ENCODE measurements around the gene CAMKMT. TPM values are rescaled to one million over a fixed set of nuclear protein-coding genes. Genes with fewer than 3 reads are reported as not detected.
"Not testable (repeated sequence)": the region's sequence is repeated elsewhere in the genome, so short reads cannot be mapped to it uniquely, and the experiment has no call there.

The CAMKMT gene
- total RNA-seq, 1 donor from 2014 or later = 9.0 TPM

- FAIRE-seq (no peak), DNase-seq (ENCODE audit: low read depth) (peak; percentile 94)
- H3K4me3 ChIP-seq (ENCODE audit: low read depth, low read length) = no peak overlapping the region
- H3K27me3 ChIP-seq (ENCODE audit: control insufficient read depth, insufficient read depth, low read length) = no peaks in the 10 kb centered on the region
- H3K36me3 ChIP-seq (ENCODE audit: control insufficient read depth, insufficient read depth, low read length) = no peaks in the 10 kb centered on the region
- TF ChIP-seq CTCF (IDR thresholded peaks at IDR 0.05; ENCODE audit: insufficient read depth, low read length, severe bottlenecking) = no peak
Measured at GRCh38 chr2:44578471-44579093, 216.8 kb downstream of the CAMKMT start.

- DNase-seq (ENCODE audit: low read depth) = peak; percentile 65
- Histone ChIP-seq H3K4me3 (ENCODE audit: low read depth, low read length) (no peak overlapping the region), H3K36me3 (ENCODE audit: control insufficient read depth, insufficient read depth, low read length) (no peaks in the 10 kb centered on the region), H3K27me3 (ENCODE audit: control insufficient read depth, insufficient read depth, low read length) (no peaks in the 10 kb centered on the region)
- TF ChIP-seq CTCF (IDR thresholded peaks at IDR 0.05; ENCODE audit: insufficient read depth, low read length, severe bottlenecking) = no peak
- no peak for FAIRE-seq
Measured at GRCh38 chr2:44579115-44579836, 217.5 kb downstream of the CAMKMT start.

GRCh38 chr2:44579837-44580230 lies 218.1 kb downstream of the CAMKMT start:
- no peaks in the 10 kb centered on the region for H3K27me3 ChIP-seq (ENCODE audit: control insufficient read depth, insufficient read depth, low read length)
- no peak for DNase-seq (ENCODE audit: low read depth)
- H3K36me3 ChIP-seq (ENCODE audit: control insufficient read depth, insufficient read depth, low read length) = no peaks in the 10 kb centered on the region
- no peak for TF ChIP-seq CTCF (IDR thresholded peaks at IDR 0.05; ENCODE audit: insufficient read depth, low read length, severe bottlenecking)
- no peak overlapping the region for H3K4me3 ChIP-seq (ENCODE audit: low read depth, low read length)
- FAIRE-seq = no peak

GRCh38 chr2:44580875-44581515 lies 219.2 kb downstream of the CAMKMT start:
- no peak for FAIRE-seq

GRCh38 chr2:44582363-44583008 lies 220.7 kb downstream of the CAMKMT start:
- no peak for TF ChIP-seq CTCF (IDR thresholded peaks at IDR 0.05; ENCODE audit: insufficient read depth, low read length, severe bottlenecking)
- Histone ChIP-seq H3K36me3 (ENCODE audit: control insufficient read depth, insufficient read depth, low read length) (no peaks in the 10 kb centered on the region), H3K27me3 (ENCODE audit: control insufficient read depth, insufficient read depth, low read length) (no peaks in the 10 kb centered on the region), H3K4me3 (ENCODE audit: low read depth, low read length) (no peak overlapping the region)
- no peak for FAIRE-seq
- DNase-seq (ENCODE audit: low read depth) = peak; percentile 80

More at GRCh38 chr2:44580875-44581515, 219.2 kb downstream of the CAMKMT start:
- no peak for DNase-seq (ENCODE audit: low read depth)
- Histone ChIP-seq H3K27me3 (ENCODE audit: control insufficient read depth, insufficient read depth, low read length) (no peaks in the 10 kb centered on the region), H3K4me3 (ENCODE audit: low read depth, low read length) (no peak overlapping the region), H3K36me3 (ENCODE audit: control insufficient read depth, insufficient read depth, low read length) (no peaks in the 10 kb centered on the region)
- TF ChIP-seq CTCF (IDR thresholded peaks at IDR 0.05; ENCODE audit: insufficient read depth, low read length, severe bottlenecking) = no peak

- not testable (repeated sequence) for FAIRE-seq; DNase-seq (ENCODE audit: low read depth)
Measured at GRCh38 chr2:44595615-44596014, 233.9 kb downstream of the CAMKMT start.

More at GRCh38 chr2:44595615-44596014, 233.9 kb downstream of the CAMKMT start:
- not testable (repeated sequence) for H3K36me3 ChIP-seq (ENCODE audit: control insufficient read depth, insufficient read depth, low read length); H3K4me3 ChIP-seq (ENCODE audit: low read depth, low read length); H3K27me3 ChIP-seq (ENCODE audit: control insufficient read depth, insufficient read depth, low read length)
